Measurements from ENCODE around the gene SV2C. TPM values are rescaled to one million over a fixed set of nuclear protein-coding genes. Genes with fewer than 3 reads are reported as not detected.

Gene SV2C
- total RNA-seq, 1 donor from 2014 or later = not detected

- Histone ChIP-seq H3K36me3 (ENCODE audit: control insufficient read depth, insufficient read depth, low read length) (no peaks in the 10 kb centered on the region), H3K4me3 (ENCODE audit: low read depth, low read length) (no peak overlapping the region), H3K27me3 (ENCODE audit: control insufficient read depth, insufficient read depth, low read length) (no peaks in the 10 kb centered on the region)
- FAIRE-seq (no peak), DNase-seq (ENCODE audit: low read depth) (peak; percentile 32)
- TF ChIP-seq CTCF (IDR thresholded peaks at IDR 0.05; ENCODE audit: insufficient read depth, low read length, severe bottlenecking) = no peak
Measured at GRCh38 chr5:76252437-76252836, 169.3 kb downstream of the SV2C start.

- Histone ChIP-seq H3K4me3 (ENCODE audit: low read depth, low read length) (no peak overlapping the region), H3K27me3 (ENCODE audit: control insufficient read depth, insufficient read depth, low read length) (no peaks in the 10 kb centered on the region), H3K36me3 (ENCODE audit: control insufficient read depth, insufficient read depth, low read length) (no peaks in the 10 kb centered on the region)
- DNase-seq (ENCODE audit: low read depth) (peak; percentile 68), FAIRE-seq (no peak)
- TF ChIP-seq CTCF (IDR thresholded peaks at IDR 0.05; ENCODE audit: insufficient read depth, low read length, severe bottlenecking) = peak; percentile 87
Measured at GRCh38 chr5:76256116-76256889, 173.1 kb downstream of the SV2C start.

- FAIRE-seq = peak; percentile 76
- DNase-seq (ENCODE audit: low read depth) = no peak
- H3K27me3 ChIP-seq (ENCODE audit: control insufficient read depth, insufficient read depth, low read length) = no peaks in the 10 kb centered on the region
- no peak for TF ChIP-seq CTCF (IDR thresholded peaks at IDR 0.05; ENCODE audit: insufficient read depth, low read length, severe bottlenecking)
- no peak overlapping the region for H3K4me3 ChIP-seq (ENCODE audit: low read depth, low read length)
- H3K36me3 ChIP-seq (ENCODE audit: control insufficient read depth, insufficient read depth, low read length) = no peaks in the 10 kb centered on the region
Measured at GRCh38 chr5:76257225-76257833, 174.1 kb downstream of the SV2C start.

- no peaks in the 10 kb centered on the region for H3K36me3 ChIP-seq (ENCODE audit: control insufficient read depth, insufficient read depth, low read length)
- FAIRE-seq (no peak), DNase-seq (ENCODE audit: low read depth) (no peak)
- no peaks in the 10 kb centered on the region for H3K27me3 ChIP-seq (ENCODE audit: control insufficient read depth, insufficient read depth, low read length)
- no peak for TF ChIP-seq CTCF (IDR thresholded peaks at IDR 0.05; ENCODE audit: insufficient read depth, low read length, severe bottlenecking)
- no peak overlapping the region for H3K4me3 ChIP-seq (ENCODE audit: low read depth, low read length)
Measured at GRCh38 chr5:76257897-76258296, 174.7 kb downstream of the SV2C start.

GRCh38 chr5:76264681-76265080, 181.5 kb downstream of the SV2C start:
- Histone ChIP-seq H3K4me3 (ENCODE audit: low read depth, low read length) (no peak overlapping the region), H3K27me3 (ENCODE audit: control insufficient read depth, insufficient read depth, low read length) (peaks cover 3% of the 10 kb centered on the region), H3K36me3 (ENCODE audit: control insufficient read depth, insufficient read depth, low read length) (no peaks in the 10 kb centered on the region)
- DNase-seq (ENCODE audit: low read depth) (no peak), FAIRE-seq (no peak)
- TF ChIP-seq CTCF (IDR thresholded peaks at IDR 0.05; ENCODE audit: insufficient read depth, low read length, severe bottlenecking) = no peak

All from bronchial epithelial cell (primary cell).